HepG2 (cell line): ENCODE measurements around the gene AGAP1. TPM values are rescaled to one million over a fixed set of nuclear protein-coding genes. Genes with fewer than 3 reads are reported as not detected.

Experiments used
- HIVEP1 ChIP-seq: sonication (generic); formaldehyde crosslinking; IDR thresholded peaks from 2 replicates; pipeline ENCODE4 v1.4.0; 2020; ENCODE audit warnings: mild to moderate bottlenecking, missing genetic modification reagents
- KDM4B ChIP-seq: sonication (generic); formaldehyde crosslinking; IDR thresholded peaks from 2 replicates; pipeline ENCODE4 v1.4.0; 2020; ENCODE audit warnings: missing genetic modification reagents
- KDM5A ChIP-seq: fragments of 200-600 bp; sonication (generic); IDR thresholded peaks from 2 replicates; pipeline ENCODE4 v1.7.0; 2018; ENCODE audit warnings: antibody characterized with exemption, mild to moderate bottlenecking, low read length, borderline replicate concordance
- RBM22 ChIP-seq: fragments of 200-400 bp; formaldehyde crosslinking; optimal IDR thresholded peaks from 2 replicates; pipeline ENCODE3; 2017; ENCODE audit warnings: mild to moderate bottlenecking, low read length, moderate library complexity
- SIX4 ChIP-seq: sonication (generic); formaldehyde crosslinking; IDR thresholded peaks from 2 replicates; pipeline ENCODE4 v1.4.0; 2020; ENCODE audit warnings: missing genetic modification reagents
- SMC3 ChIP-seq: IDR thresholded peaks from 2 replicates; pipeline ENCODE4 v1.6.1; 2011; ENCODE audit warnings: low read length, improper control_type of control experiment
- WIZ ChIP-seq: sonication (generic); formaldehyde crosslinking; IDR thresholded peaks from 2 replicates; pipeline ENCODE4 v1.5.1; 2020; ENCODE audit warnings: mild to moderate bottlenecking, missing genetic modification reagents
- ZNF235 ChIP-seq: sonication (generic); formaldehyde crosslinking; IDR thresholded peaks from 2 replicates; pipeline ENCODE4 v1.8.1; 2023; ENCODE audit warnings: mild to moderate bottlenecking, missing genetic modification reagents, borderline replicate concordance
- ZNF501 ChIP-seq: sonication (generic); formaldehyde crosslinking; IDR thresholded peaks from 2 replicates; pipeline ENCODE4 v1.5.1; 2020; ENCODE audit warnings: mild to moderate bottlenecking, moderate library complexity, missing genetic modification reagents
- polyA plus RNA-seq, 8 experiments: library from polyadenylated mRNA; depleted of rRNA in 3 of 8; stranded (reverse) in 7 of 8; unstranded in 1 of 8; fragments of >200 nt; fragmentation: Illumina TruSeq in 4 of 8; extraction: Trizol in 4 of 8; gene quantifications; 2 replicates each; pipeline versions ENCODE4 v1.2.1 to v1.2.3, GENCODE V29; 2011 to 2016; ENCODE audit warnings: low read depth in 4 of 8, missing spikeins in 1 of 8, mixed read lengths in 1 of 8; ENCODE audit not compliant: insufficient read depth in 1 of 8
- total RNA-seq, 5 experiments: library from RNA; depleted of rRNA; stranded (reverse); fragments of >200 nt; fragmentation: Illumina TruSeq; extraction: Trizol; gene quantifications; 2 replicates each; pipeline ENCODE4 v1.2.3, GENCODE V29; 2016; ENCODE audit warnings: low read depth in 1 of 5
- TF ChIP-seq, protein P1 (sequence below): sonication (generic); formaldehyde crosslinking; IDR thresholded peaks from 2 replicates; pipeline ENCODE4 v1.4.0; 2020; ENCODE audit warnings: low read depth, mild to moderate bottlenecking, missing genetic modification reagents
- TF ChIP-seq, protein P2 (sequence below), 2 experiments: sonication (generic) in 1 of 2; formaldehyde crosslinking in 1 of 2; IDR thresholded peaks; 2 replicates each; pipeline versions ENCODE4 v1.6.1 to v1.9.0; 2014 to 2022; ENCODE audit warnings: antibody characterized with exemption in 1 of 2, borderline replicate concordance in 1 of 2, inconsistent platforms in 1 of 2, low read depth in 1 of 2, missing genetic modification reagents in 1 of 2
- TF ChIP-seq, protein P3 (sequence below): sonication (generic); formaldehyde crosslinking; IDR thresholded peaks from 2 replicates; pipeline ENCODE4 v1.4.0; 2020; ENCODE audit warnings: missing genetic modification reagents, borderline replicate concordance

Gene AGAP1
- total and polyA plus RNA-seq, 2 of the 13 experiments (the other 11 are each of a cell fraction or from before 2014, with no cell fraction given), result 21.2 to 32.7 TPM

DNA sequence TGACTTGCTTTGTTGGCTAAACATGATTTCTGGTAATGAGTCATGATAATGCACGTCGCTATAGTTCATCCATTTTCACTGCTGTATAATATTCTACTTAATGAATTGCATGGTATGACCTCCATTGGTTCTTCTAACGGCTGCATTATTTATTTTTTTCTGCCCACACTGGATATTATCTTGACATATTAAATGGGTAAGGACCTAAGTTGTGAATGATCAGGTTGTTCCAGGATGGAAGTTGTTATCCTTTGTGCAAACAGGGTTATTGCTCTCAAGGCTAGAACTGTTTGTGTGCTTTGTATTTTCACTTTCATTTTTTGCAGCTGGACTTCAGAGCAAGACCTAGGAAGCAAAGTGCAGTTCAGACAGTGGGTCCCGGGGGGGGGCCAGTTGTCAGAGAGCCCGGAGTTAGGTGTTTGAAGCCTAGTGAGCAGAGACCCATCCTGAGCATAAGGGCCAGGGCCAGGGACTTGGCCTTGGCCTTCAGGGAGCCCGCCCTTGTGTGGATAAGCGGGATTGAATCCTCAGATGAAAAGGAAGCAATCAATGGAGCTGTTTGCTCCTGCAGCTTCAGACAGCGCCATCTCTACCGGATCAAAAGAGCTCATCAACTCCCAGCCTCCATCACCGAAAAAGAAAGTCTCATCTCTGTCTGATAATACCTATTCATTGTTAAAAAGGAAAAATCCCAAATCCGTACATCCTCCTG lies 48.2 kb downstream of the AGAP1 start (continued):
- no peak; the same call in 1 of the 2 replicates for TF ChIP-seq KDM5A
- peak; percentile 56; the same call in 1 of the 2 replicates for TF ChIP-seq HIVEP1 (CRISPR knock-in tag)
- TF ChIP-seq KDM4B, result peak; percentile 92
- no peak for TF ChIP-seq ZNF235
- TF ChIP-seq, protein P1, sequence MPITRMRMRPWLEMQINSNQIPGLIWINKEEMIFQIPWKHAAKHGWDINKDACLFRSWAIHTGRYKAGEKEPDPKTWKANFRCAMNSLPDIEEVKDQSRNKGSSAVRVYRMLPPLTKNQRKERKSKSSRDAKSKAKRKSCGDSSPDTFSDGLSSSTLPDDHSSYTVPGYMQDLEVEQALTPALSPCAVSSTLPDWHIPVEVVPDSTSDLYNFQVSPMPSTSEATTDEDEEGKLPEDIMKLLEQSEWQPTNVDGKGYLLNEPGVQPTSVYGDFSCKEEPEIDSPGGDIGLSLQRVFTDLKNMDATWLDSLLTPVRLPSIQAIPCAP (CRISPR knock-in tag), result peak; percentile 99
- TF ChIP-seq, protein P2, sequence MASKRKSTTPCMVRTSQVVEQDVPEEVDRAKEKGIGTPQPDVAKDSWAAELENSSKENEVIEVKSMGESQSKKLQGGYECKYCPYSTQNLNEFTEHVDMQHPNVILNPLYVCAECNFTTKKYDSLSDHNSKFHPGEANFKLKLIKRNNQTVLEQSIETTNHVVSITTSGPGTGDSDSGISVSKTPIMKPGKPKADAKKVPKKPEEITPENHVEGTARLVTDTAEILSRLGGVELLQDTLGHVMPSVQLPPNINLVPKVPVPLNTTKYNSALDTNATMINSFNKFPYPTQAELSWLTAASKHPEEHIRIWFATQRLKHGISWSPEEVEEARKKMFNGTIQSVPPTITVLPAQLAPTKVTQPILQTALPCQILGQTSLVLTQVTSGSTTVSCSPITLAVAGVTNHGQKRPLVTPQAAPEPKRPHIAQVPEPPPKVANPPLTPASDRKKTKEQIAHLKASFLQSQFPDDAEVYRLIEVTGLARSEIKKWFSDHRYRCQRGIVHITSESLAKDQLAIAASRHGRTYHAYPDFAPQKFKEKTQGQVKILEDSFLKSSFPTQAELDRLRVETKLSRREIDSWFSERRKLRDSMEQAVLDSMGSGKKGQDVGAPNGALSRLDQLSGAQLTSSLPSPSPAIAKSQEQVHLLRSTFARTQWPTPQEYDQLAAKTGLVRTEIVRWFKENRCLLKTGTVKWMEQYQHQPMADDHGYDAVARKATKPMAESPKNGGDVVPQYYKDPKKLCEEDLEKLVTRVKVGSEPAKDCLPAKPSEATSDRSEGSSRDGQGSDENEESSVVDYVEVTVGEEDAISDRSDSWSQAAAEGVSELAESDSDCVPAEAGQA (IDR thresholded peaks at IDR 0.05; ENCODE audit: low read depth), result peak; percentile 82
- TF ChIP-seq, protein P2 (CRISPR knock-in tag; IDR thresholded peaks at IDR 0.05; ENCODE audit: borderline replicate concordance), result no peak
- TF ChIP-seq SMC3, result peak; percentile 20; the same call in 1 of the 2 replicates
- TF ChIP-seq, protein P3, sequence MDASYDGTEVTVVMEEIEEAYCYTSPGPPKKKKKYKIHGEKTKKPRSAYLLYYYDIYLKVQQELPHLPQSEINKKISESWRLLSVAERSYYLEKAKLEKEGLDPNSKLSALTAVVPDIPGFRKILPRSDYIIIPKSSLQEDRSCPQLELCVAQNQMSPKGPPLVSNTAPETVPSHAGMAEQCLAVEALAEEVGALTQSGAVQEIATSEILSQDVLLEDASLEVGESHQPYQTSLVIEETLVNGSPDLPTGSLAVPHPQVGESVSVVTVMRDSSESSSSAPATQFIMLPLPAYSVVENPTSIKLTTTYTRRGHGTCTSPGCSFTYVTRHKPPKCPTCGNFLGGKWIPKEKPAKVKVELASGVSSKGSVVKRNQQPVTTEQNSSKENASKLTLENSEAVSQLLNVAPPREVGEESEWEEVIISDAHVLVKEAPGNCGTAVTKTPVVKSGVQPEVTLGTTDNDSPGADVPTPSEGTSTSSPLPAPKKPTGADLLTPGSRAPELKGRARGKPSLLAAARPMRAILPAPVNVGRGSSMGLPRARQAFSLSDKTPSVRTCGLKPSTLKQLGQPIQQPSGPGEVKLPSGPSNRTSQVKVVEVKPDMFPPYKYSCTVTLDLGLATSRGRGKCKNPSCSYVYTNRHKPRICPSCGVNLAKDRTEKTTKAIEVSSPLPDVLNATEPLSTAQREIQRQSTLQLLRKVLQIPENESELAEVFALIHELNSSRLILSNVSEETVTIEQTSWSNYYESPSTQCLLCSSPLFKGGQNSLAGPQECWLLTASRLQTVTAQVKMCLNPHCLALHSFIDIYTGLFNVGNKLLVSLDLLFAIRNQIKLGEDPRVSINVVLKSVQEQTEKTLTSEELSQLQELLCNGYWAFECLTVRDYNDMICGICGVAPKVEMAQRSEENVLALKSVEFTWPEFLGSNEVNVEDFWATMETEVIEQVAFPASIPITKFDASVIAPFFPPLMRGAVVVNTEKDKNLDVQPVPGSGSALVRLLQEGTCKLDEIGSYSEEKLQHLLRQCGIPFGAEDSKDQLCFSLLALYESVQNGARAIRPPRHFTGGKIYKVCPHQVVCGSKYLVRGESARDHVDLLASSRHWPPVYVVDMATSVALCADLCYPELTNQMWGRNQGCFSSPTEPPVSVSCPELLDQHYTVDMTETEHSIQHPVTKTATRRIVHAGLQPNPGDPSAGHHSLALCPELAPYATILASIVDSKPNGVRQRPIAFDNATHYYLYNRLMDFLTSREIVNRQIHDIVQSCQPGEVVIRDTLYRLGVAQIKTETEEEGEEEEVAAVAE (CRISPR knock-in tag), result no peak; the same call in 1 of the 2 replicates
- TF ChIP-seq SIX4 (CRISPR knock-in tag), result peak; percentile 57
- peak; percentile 52 for TF ChIP-seq RBM22
- TF ChIP-seq ZNF501 (CRISPR knock-in tag), result peak; percentile 96
- no peak; the same call in 1 of the 2 replicates for TF ChIP-seq WIZ (CRISPR knock-in tag)
